GM18507 (cell line): ENCODE measurements around the gene GOT1.
A peak's percentile ranks its signal among the peaks of the same experiment; 100 is the strongest.

Source experiments
- DNase-seq: peaks from one replicate; pipeline ENCODE4 v3.0.0; 2011; ENCODE audit warnings: low read depth; ENCODE audit not compliant: insufficient read length; ENCODE audit errors: extremely low spot score
- FAIRE-seq: peaks from 2 replicates; lab custom pipeline; 2011; peaks lifted over from hg19 to GRCh38; lab: Jason Lieb, UNC

GOT1 gene

DNA sequence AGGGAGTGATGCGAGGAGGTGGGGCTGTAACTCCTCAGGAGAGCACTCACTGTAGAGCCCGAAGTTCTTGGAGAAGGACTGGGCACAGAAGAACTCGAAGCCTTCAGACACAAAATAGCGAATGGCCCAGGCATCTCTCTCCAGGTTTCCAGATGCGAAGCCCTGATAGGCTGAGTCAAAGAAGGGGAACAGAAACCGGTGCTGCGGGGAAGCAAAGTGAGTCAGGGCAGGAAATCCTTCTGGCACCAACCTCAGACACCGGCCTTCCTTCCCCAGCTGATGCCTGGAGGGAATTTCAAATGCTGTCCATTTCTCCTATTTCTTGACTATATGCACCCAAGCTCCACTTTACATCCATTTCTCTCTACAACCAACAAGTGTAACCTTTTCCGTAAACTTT is 26.8 kb downstream of the GOT1 start:
- DNase-seq = no peak
- FAIRE-seq = no peak

DNA sequence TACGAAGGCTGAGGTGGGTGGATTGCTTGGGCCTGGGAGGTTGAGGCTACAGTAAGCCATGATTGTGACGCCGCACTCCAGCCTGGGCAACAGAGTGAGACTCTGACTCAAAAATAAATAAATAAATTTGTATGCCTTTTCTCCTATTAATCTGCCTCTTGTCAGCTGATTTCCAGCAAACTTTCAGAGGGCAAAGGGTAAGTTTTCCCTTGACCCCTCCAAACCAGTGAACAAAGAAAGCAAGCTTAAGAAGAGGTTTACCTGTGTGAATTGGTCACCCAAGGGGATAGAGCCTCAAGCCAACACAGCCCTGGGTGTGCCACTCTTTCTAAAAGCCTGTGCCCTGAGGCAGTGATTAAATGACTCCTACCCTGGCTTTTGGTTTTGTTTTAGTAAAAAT is 30.8 kb downstream of the GOT1 start:
- FAIRE-seq = no peak

DNA sequence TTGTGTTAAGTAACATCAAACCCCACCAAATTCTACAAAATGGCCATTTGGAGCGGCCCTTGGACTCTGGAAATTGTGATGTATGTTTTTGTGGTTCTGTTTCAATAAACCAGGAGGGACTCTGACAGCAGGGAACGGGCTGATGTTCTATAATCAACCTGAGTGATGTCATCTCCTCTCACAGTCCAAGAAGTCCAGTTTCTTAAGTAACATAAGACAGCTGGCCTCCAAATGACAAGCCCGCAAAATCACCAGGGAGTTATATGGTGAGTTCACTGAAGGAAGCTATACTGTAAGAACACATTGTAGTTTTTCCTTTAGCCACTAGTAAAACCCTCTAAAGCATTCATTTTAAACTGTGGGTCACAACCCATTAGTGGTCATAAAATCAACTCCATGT is 34.0 kb downstream of the GOT1 start:
- FAIRE-seq (no peak), DNase-seq (no peak)

More for the DNA sequence above, 30.8 kb downstream of the GOT1 start:
- no peak for DNase-seq

DNA sequence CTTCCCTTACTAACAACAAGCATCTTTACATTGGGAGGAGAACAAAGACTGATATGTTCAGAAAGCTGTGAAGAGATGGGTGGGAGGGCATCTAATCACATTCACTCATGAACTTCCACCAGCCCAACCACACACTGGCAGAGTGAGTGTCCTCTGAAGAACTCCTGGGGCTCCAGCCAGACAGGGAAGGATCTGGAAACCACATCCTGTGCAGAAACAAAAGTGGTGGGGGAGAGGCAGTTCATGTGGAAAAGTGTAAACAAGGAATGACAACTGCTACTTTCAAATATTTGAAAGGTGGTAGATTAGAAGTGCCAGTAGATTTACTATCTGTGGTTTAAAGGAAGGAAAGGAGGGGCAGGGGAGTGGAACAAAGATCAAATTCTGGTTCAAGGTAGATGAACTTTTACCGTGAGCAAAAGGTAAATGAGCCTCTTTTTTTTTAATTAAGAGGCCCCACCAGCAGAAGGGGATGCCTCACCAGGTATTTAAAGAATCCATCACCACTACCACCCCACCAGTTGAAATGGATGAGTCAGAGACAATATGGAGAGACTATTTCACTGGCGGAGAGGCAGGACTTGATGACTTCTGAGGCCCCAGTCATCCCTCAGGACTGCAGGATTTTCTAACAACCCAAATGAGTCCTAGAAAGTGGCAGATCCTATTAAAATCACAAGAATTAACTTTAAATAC is 34.5 kb downstream of the GOT1 start:
- no peak for DNase-seq
- FAIRE-seq = no peak

DNA sequence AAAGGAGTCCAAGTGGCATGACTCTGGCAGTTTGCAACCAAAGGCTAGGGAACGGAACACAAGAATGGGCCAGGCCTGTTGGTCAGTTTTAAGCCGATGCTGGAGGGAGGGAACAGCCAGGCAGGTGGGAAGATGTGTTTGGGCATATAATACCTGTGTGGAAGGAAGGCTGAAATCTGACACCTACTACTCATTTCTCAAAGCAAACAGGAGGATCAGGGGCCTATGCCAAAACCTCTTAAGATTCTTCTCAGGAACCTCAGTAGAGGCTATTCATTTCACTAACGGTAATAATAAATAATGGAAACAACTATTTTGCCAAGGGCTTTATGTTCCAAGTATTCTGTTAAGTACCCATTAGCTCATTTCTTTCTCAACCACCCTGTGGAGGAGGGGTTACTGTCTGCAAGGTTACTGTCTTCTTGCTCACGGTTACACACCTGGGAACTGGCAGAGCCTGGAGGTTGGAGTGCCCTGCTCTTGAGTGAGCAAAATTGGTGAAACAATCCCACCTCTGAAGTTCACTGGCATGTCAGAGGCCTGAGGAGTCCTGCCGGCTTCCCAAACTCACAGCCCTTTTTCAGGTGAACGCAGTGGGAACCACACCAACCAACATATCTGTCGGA is 35.5 kb downstream of the GOT1 start:
- FAIRE-seq (no peak), DNase-seq (no peak)

DNA sequence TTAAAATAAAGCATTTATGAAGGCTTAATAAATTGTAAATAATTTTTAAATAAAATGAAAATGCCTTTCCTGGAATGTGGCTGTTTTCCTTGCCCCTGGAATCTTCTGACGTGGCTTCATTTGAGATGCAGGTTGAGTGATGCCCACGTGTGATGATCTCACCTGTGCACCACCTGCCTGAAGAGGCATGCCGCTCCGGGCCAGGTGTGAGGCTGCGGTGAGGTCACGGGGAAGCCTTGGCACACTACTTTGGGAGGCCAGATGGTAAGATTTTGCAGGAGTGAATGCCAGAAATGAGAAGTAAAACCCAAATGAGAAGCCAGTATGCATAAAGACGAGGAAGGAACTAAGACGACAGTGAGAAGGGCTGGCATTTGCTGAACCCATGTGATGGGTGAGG is 36.2 kb downstream of the GOT1 start:
- DNase-seq = no peak
- FAIRE-seq = no peak

DNA sequence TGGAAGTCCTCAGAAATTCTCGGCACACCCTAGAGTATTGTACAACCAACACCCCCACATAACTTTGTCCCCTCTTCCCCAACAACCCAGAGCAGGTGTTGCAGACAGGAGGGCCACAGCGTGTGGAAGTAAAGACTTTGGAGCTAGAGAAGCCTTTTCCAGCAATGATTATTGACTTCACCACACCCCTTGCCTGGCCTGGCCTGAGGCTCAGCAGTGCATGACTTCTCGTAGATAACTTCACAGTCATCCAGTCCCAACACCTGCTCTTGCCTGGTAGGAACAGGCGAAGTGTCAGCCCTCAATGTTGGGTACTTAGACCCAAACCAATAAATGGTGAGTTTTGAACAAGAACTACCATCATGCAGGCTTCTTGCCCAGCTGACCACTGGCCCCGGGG is 36.7 kb downstream of the GOT1 start:
- DNase-seq (no peak), FAIRE-seq (no peak)

DNA sequence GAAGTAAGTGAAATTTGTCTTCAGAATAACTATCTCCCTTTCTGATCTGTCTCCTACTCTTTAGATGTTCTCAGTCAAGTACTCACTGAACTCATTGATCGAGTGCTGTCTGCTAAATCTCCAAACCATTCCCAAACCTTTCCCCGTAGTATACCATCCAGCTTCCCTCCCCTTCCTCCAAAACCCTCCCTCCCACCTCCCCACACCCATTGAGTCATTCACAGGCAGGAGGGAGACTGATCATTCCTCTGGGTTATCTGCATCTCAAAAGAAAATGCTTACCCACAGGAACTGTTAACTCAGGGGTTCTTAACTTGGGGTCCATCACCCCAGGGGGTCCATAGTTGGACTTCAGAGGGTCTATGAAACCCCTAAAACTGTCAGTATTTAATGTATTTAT is 37.4 kb downstream of the GOT1 start:
- FAIRE-seq (no peak), DNase-seq (no peak)

DNA sequence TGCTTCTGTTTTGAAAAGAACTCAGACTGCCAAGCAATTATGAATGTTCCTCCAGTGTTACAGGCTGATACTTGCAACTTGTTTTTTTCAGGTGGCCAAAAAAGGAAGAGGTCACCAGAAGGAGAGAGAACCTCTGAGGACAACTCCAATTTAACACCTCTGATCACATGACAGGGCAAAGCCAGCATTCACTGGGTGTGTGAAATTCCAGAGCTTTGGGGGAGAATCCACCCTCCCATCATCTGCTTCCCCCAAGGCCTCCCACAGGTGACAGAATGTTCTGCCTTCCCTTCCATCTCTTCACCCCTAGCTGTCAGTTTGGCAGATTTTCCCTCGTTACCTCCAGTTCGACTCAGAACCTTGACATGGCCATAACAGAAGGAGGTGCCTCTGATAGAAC is 39.1 kb downstream of the GOT1 start:
- DNase-seq = no peak
- FAIRE-seq = no peak

DNA sequence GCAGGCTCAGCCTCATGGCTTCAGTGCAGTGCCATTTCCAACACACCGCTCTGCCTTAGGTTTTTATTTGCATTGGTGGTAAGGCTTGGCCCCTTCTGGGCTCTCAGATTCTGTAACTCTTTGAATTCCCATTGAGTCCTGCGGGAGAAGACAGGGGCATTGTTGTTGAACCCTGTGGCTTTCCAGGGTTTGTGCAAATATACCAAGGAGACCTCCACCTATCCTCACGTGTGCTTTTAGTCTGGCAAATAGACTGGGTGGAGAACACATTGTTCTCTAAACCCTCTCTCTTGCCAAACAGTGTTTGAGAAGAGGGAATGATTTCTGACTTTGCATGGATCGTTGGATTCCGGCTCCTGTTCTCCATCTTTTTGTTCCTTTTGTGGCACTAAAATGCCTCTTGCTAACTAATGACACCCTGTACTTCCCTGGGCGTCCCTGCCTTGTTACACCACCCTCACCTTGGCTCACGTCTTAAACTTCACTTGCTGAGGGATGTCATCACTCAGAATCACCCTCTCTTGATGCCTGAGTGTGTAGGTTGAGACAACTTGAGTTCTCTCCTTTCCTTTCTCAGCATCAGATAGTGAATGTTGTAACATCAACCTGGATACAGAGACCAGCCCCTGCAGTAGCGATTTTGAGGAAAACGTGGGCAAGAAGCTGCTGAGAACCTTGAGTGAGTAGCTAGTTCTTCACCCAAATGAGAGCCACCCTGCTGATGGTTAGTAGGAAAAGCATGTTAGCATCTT is 40.5 kb downstream of the GOT1 start:
- FAIRE-seq (no peak), DNase-seq (no peak)

DNA sequence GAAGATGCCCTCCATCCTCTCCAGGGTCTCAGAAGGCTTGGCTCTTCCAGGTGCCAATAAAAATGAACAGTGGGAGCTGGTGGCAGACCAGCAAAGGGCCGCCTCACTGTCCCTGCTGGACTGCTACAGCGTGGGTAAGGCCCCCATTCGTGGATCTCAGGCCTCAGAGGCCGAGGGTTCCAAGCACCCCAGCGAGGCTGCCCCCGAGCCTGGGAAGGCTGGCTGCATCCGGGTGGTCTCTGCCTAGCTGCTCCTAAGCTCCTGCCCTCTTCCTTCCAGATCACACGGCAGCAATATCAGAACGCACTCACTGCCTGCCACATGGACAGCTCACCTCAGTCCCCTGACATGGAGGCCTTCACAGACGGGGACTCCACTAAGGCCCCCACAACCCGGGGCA is 42.9 kb downstream of the GOT1 start:
- no peak for FAIRE-seq

DNA sequence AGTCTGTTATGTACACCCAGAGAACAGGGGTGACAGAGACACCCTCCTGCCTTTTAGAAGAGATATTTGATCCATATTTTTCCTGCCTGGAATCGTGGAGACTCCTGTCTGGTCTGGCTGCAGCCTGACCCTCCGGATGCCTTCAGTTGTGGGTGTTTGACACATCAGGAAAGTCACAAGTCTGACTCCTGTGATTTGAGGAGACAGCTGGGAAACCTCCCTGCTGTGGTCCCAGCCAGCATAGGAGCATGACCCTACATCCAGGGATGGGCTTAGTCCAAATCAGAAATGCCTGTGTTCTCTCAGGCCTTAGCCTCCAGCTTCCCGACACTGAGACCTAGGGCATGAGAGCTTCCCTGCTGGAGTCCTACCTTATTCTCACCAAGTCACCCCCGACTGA is 43.4 kb downstream of the GOT1 start:
- FAIRE-seq (no peak), DNase-seq (no peak)

More for the DNA sequence above, 42.9 kb downstream of the GOT1 start:
- DNase-seq = no peak

DNA sequence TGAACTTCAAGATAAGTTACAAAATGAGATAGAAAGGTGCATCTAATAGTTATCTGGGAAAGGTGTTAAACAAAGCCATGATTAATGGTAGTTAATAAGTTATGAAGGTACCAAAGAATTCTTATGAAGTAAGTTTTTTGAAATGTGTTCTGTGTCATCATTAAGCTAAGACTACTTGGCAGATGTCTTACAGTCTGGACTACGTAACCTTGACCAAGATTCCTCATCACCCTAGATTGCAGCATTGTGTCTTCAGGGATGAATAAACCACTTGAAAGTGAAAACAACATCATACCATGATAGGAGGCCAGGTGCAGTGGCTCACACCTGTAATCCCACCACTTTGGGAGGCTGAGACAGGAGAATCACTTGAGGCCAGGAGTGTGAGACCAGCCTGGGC is 48.2 kb downstream of the GOT1 start:
- FAIRE-seq = no peak
- DNase-seq = no peak

DNA sequence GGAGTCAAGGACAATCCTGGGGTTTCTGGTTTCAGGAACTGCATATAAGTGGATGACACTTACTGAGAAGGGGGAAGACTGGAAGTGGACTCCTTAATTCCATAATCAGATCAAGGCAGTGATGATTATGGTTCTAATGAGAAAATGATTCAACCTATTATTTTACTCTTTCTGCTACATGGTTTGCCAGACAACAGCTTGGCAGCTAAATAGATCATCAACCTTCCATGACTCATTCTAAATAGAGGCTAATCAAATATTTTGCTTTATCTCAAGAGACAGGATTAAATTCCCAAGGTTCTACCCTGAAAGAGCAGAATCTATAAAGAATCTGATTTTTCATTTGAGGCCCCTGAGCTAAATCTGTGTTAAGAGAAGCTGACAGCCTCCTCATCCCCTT is 55.0 kb downstream of the GOT1 start:
- DNase-seq (no peak), FAIRE-seq (no peak)

DNA sequence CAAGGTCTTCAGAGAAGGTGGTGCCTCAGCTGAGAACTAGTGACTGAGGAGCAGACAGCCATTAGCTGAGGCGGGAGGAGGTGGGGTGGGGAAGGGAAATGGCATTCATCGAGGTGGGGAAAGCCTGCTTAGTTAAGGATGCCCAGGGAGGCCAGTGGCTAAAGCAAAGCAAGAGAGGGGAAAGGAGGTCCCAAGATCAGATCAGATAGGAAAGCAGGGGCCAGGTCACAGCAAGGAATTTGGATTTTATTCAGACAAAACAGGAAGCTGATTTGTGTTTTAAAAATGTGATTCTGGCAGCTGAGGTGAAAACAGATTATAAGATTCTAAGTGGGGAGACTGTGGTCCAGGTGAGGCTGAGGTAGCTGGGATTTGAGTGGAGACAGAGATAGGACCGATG is 55.5 kb downstream of the GOT1 start:
- no peak for FAIRE-seq

DNA sequence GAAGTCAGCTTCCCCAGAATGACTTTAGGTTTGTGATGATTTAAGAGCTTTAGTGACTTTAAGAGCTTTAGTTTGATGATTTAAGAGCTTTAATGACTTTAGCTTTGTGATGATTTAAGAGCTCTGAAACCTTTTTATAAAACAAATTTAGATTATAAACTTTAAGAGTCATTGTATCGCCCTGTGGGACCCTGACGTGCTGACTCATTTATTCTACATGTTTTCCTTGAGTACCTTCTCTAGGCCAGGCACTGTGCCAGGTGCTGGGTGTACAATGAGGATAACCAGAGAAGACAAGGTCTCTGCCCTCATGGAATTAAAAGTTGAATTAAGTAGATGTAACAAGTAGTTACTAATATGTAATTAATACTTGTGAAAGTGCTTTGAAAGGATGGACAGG is 55.9 kb downstream of the GOT1 start:
- DNase-seq = no peak
- FAIRE-seq = no peak

More for the DNA sequence above, 55.5 kb downstream of the GOT1 start:
- DNase-seq = no peak

DNA sequence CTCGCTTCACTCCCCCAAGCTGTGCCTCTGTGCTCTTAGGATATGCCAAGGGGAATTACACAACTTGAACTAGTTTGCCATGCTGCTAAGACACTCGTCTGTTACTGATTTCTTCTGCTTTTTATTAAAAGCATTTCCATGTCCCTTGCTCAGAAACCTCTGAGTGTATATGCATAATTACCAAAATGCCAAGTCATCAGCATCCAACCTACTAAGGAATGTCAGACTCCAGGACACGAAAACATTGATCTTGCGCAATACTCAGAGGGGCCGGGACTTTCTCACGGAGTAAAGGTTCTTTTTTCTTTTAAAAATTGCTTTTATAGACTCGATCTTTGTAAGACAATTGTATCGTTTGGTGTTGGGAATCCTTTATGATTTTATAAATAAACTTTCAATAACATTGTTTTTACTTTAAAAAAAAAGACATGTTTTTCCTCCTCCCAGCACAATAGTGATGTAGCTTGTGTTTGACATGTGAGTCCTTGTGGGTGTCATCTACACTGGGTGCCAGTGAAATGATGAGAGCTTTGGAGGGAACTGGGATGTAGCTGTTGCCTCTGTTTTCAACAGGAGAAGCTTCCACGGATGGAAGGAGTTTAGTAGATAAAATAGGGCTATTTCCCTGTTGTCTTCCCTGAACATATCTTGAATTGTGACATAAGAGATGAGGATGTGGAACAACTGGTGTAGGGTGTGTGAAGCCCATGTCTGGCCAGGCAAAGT is 57.7 kb downstream of the GOT1 start:
- no peak for DNase-seq
- no peak for FAIRE-seq

DNA sequence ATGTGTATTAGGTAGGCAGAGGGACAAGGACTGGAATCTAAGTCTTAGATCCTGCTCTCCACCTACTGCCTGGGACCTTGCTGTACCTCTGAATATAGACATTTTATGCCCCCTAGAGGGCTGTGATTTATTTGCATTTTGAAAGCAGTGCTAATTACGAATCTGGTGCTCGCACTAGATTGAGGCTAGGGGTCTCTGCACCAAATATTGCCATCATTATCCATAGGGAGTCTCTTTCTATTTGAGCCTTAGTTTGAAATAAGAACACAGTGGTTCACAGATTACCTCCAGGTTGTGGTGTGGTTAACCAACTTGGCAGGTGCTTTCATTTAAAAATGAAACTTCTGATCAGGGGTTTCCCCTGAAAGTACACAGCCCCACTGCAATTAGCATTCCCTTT is 59.4 kb downstream of the GOT1 start:
- DNase-seq = no peak
- peak; percentile 86 for FAIRE-seq

DNA sequence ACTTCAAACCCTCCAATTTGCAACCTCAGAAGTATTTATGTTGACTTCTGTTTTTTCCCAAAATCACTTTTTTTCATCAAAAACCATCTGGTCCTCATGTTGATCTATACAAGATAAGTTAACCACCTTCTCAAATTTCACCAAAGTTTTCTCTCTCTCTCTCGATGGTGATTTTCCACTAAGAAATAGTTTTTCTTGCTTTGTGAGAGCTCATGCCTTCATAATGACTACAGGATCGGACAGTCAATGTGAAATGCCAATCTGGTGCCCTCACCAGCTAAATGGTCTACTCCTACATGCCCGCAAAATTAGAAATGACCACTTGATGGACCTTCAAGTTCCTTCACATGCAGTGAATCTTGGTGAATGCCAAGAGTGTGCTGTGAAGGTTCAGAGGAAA is 60.9 kb downstream of the GOT1 start:
- no peak for FAIRE-seq
- DNase-seq = no peak

DNA sequence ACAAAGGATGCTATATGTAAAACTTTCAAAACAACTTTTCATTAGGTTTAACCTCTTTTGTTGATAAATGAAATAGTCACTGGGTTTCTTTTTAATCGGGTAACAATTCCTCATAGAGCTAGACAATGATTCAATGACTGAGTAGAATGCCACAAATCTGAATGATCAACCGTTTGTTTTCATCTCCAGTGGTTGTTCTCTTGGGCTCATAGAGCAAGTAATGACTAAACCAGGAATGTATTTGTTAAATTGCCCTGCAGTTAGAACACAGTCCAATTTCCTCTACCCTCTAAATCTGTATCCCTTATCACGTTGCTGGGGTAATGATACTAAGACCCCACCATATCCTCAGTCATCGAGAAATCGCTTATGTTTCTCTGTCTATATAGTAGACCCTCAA is 61.3 kb downstream of the GOT1 start:
- FAIRE-seq (no peak), DNase-seq (no peak)
